Measurements from ENCODE around the gene YWHAE. TPM values are rescaled to one million over a fixed set of nuclear protein-coding genes. Genes with fewer than 3 reads are reported as not detected.

The YWHAE gene
- total and polyA plus RNA-seq, 10 of the 15 experiments (the other 5 are each of a cell fraction or from before 2014, with no cell fraction given) = 189 to 651 (median 469) TPM

- TF ChIP-seq SMAD1 (IDR thresholded peaks at IDR 0.05; ENCODE audit: low read depth, partially characterized antibody) = no peak
- TF ChIP-seq SIX5 (IDR thresholded peaks at IDR 0.05; ENCODE audit: low read depth, low read length, severe bottlenecking) = no peak
- TF ChIP-seq MLLT1 (IDR thresholded peaks at IDR 0.05) = no peak
- TF ChIP-seq NR2C2 (IDR thresholded peaks at IDR 0.05; ENCODE audit: borderline replicate concordance, control insufficient read depth, insufficient read length, low read depth) = no peak
- no peak for TF ChIP-seq BRCA1 (IDR thresholded peaks at IDR 0.05; ENCODE audit: low read depth, low read length)
- TF ChIP-seq, protein P1, sequence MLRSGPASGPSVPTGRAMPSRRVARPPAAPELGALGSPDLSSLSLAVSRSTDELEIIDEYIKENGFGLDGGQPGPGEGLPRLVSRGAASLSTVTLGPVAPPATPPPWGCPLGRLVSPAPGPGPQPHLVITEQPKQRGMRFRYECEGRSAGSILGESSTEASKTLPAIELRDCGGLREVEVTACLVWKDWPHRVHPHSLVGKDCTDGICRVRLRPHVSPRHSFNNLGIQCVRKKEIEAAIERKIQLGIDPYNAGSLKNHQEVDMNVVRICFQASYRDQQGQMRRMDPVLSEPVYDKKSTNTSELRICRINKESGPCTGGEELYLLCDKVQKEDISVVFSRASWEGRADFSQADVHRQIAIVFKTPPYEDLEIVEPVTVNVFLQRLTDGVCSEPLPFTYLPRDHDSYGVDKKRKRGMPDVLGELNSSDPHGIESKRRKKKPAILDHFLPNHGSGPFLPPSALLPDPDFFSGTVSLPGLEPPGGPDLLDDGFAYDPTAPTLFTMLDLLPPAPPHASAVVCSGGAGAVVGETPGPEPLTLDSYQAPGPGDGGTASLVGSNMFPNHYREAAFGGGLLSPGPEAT (IDR thresholded peaks at IDR 0.05; ENCODE audit: low read depth) = no peak
- TF ChIP-seq ZBED1 (IDR thresholded peaks at IDR 0.05; ENCODE audit: borderline replicate concordance) = peak; percentile 68; the same call in 1 of the 2 replicates
- TF ChIP-seq FOXM1 (IDR thresholded peaks at IDR 0.05; ENCODE audit: low read depth, low read length) = peak; percentile 83; the same call in 1 of the 2 replicates
- TF ChIP-seq ZSCAN29 (IDR thresholded peaks at IDR 0.05) = no peak
- no peak for TF ChIP-seq ZNF274 (IDR thresholded peaks at IDR 0.05; ENCODE audit: insufficient read depth, insufficient read length)
- no peak for TF ChIP-seq HCFC1 (IDR thresholded peaks at IDR 0.05; ENCODE audit: low read length)
- no peak for TF ChIP-seq CBX5 (IDR thresholded peaks at IDR 0.05; ENCODE audit: low read depth)
- peak in 1 of 2 experiments; percentile 50; a peak in 1 of 4 replicates for TF ChIP-seq IKZF2 (IDR thresholded peaks at IDR 0.05)
- peak; percentile 60; the same call in 1 of the 2 replicates for TF ChIP-seq IRF4 (IDR thresholded peaks at IDR 0.05; ENCODE audit: low read depth, low read length)
- peak; percentile 92 for TF ChIP-seq NFIC (IDR thresholded peaks at IDR 0.05; ENCODE audit: low read depth, low read length)
- no peak for TF ChIP-seq SIN3A (IDR thresholded peaks at IDR 0.05; ENCODE audit: low read depth, low read length)
- no peak for TF ChIP-seq HSF1 (IDR thresholded peaks at IDR 0.05; ENCODE audit: low read depth, low read length)
- no peak for TF ChIP-seq RELA (IDR thresholded peaks at IDR 0.05; ENCODE audit: borderline replicate concordance, partially characterized antibody)
- TF ChIP-seq RB1 (IDR thresholded peaks at IDR 0.05; ENCODE audit: borderline replicate concordance) = no peak
- TF ChIP-seq MTA2 (IDR thresholded peaks at IDR 0.05; ENCODE audit: low read depth) = peak; percentile 58
- no peak for TF ChIP-seq ASH2L (IDR thresholded peaks at IDR 0.05; ENCODE audit: borderline replicate concordance, low read depth)
- TF ChIP-seq KLF5 (IDR thresholded peaks at IDR 0.05; ENCODE audit: partially characterized antibody) = no peak
- no peak for TF ChIP-seq ATF7 (IDR thresholded peaks at IDR 0.05; ENCODE audit: low read depth)
- no peak for TF ChIP-seq YBX1 (IDR thresholded peaks at IDR 0.05)
- TF ChIP-seq HDAC6 (IDR thresholded peaks at IDR 0.05; ENCODE audit: unreplicated experiment) = no peak
- peak; percentile 62 for TF ChIP-seq TCF7 (IDR thresholded peaks at IDR 0.05; ENCODE audit: borderline replicate concordance)
- no peak for TF ChIP-seq BMI1 (IDR thresholded peaks at IDR 0.05; ENCODE audit: borderline replicate concordance)
- no peak for TF ChIP-seq POLR2AphosphoS2 (IDR thresholded peaks at IDR 0.05; ENCODE audit: low read depth, low read length)
- no peak for TF ChIP-seq NFYB (IDR thresholded peaks at IDR 0.05; ENCODE audit: insufficient read depth, low read depth, low read length)
- no peak for TF ChIP-seq TCF12 (IDR thresholded peaks at IDR 0.05; ENCODE audit: low read depth, low read length)
- no peak for TF ChIP-seq CBFB (IDR thresholded peaks at IDR 0.05; ENCODE audit: low read depth)
Observed at GRCh38 chr17:1431631-1432104, 31.6 kb upstream of the YWHAE start (continued).

All from GM12878 (cell line).